Tibial nerve (tissue), 4 donors: ENCODE measurements around the gene SRPK2.

ENCODE experiments used
- EP300 ChIP-seq, 2 donors: sonication (generic); formaldehyde crosslinking; IDR thresholded peaks; one replicate each; pipeline ENCODE4 v1.6.1; 2017; ENCODE audit warnings: antibody characterized with exemption in 2 of 2, mild to moderate bottlenecking in 1 of 2
- POLR2A ChIP-seq, 2 donors: fragments of 450-650 bp; IDR thresholded peaks; one replicate each; pipeline ENCODE4 v1.6.1; 2017; ENCODE audit warnings: antibody characterized with exemption in 2 of 2, mild to moderate bottlenecking in 2 of 2, moderate library complexity in 2 of 2
- TF ChIP-seq, protein P1 (sequence below), 5 experiments: fragments of 200-600 bp in 3 of 5; fragments of 450-650 bp in 2 of 5; sonication (generic) in 3 of 5; IDR thresholded peaks; one replicate each; pipeline ENCODE4 v1.5.1; 2016 to 2019; ENCODE audit warnings: antibody characterized with exemption in 5 of 5, mild to moderate bottlenecking in 3 of 5, moderate library complexity in 2 of 5

DNA sequence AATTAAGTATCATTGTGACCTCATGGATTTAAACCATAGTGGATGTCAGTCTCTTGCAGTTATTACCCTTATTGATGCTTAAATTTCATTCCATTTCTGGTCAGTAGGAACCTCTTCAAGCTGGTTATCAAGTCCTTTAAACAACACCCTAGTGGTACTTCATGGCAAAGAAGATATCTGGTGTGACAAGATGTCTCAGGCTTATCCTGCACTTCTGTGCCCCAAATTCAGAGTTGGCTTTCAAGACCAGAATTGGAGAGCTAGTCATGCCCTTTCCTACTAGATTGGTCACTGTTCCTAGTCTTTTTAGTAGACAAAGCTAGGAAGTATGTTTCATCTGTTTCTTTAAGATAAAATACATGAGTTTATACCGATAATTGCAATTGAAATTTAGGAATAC is 319.8 kb downstream of the SRPK2 start:
- TF ChIP-seq, protein P1, sequence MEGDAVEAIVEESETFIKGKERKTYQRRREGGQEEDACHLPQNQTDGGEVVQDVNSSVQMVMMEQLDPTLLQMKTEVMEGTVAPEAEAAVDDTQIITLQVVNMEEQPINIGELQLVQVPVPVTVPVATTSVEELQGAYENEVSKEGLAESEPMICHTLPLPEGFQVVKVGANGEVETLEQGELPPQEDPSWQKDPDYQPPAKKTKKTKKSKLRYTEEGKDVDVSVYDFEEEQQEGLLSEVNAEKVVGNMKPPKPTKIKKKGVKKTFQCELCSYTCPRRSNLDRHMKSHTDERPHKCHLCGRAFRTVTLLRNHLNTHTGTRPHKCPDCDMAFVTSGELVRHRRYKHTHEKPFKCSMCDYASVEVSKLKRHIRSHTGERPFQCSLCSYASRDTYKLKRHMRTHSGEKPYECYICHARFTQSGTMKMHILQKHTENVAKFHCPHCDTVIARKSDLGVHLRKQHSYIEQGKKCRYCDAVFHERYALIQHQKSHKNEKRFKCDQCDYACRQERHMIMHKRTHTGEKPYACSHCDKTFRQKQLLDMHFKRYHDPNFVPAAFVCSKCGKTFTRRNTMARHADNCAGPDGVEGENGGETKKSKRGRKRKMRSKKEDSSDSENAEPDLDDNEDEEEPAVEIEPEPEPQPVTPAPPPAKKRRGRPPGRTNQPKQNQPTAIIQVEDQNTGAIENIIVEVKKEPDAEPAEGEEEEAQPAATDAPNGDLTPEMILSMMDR (IDR thresholded peaks at IDR 0.05), result no peak
- TF ChIP-seq EP300 (IDR thresholded peaks at IDR 0.05) (no peak), POLR2A (IDR thresholded peaks at IDR 0.05) (no peak)
